ENCODE measurements around the gene CD83.

CD83 gene

DNA sequence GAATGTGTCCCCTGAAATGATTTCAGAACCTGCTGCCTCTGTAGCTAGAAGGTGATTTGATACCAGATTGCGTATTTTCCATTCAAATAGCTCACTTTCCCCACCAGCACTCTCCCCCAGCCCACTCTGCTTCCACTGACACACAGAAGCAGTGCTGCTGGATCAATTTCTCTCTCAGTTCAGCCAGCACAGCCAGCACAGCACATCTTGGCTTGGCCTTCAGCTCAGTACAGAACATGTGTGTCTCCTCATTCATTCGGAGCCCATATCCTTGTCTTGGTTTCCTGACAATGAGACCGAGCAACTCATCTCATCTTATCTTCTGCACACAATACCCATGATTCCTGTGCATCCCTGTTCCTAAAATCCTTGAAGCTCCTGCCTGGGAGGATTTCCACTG lies 33.8 kb upstream of the CD83 start:
- no peak for DNase-seq (ENCODE audit: low read depth)
- no peak overlapping the region for H3K4me3 ChIP-seq (ENCODE audit: low read depth, low read length)
- no peak for TF ChIP-seq CTCF (IDR thresholded peaks at IDR 0.05; ENCODE audit: insufficient read depth, low read depth, low read length, missing control alignments)

GRCh38 chr6:14084388-14084787 lies 33.2 kb upstream of the CD83 start:
- no peak overlapping the region for H3K4me3 ChIP-seq (ENCODE audit: low read depth, low read length)
- no peak for TF ChIP-seq CTCF (IDR thresholded peaks at IDR 0.05; ENCODE audit: insufficient read depth, low read depth, low read length, missing control alignments)
- DNase-seq (ENCODE audit: low read depth): no peak

- H3K4me3 ChIP-seq (ENCODE audit: low read depth, low read length): no peak overlapping the region
- TF ChIP-seq CTCF (IDR thresholded peaks at IDR 0.05; ENCODE audit: insufficient read depth, low read depth, low read length, missing control alignments): no peak
- DNase-seq (ENCODE audit: low read depth): no peak
These were observed 32.3 kb upstream of the CD83 start for GRCh38 chr6:14085176-14085787.

DNA sequence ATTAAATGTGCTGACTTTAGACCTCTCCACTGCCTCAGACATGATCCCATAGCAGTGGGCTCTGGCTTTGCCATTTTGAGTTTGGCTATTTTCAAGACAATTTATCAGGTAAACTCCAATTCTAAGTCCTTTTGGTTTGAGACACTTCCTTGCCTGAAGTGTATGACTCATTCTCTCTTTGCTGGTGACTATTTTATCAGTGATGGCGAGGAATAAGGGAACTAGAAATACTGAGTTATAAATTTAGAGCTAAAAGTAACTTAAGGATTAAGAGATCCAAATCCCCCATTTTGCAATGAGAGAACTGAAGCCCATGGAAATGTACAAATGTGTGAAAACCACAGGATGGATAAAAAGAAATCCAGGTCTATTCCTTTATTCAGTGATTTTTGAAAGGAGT lies 30.9 kb upstream of the CD83 start:
- DNase-seq (ENCODE audit: low read depth): no peak
- TF ChIP-seq CTCF (IDR thresholded peaks at IDR 0.05; ENCODE audit: insufficient read depth, low read depth, low read length, missing control alignments): no peak
- no peak overlapping the region for H3K4me3 ChIP-seq (ENCODE audit: low read depth, low read length)

GRCh38 chr6:14088600-14089192 lies 28.9 kb upstream of the CD83 start:
- no peak for TF ChIP-seq CTCF (IDR thresholded peaks at IDR 0.05; ENCODE audit: insufficient read depth, low read depth, low read length, missing control alignments)
- DNase-seq (ENCODE audit: low read depth): no peak
- H3K4me3 ChIP-seq (ENCODE audit: low read depth, low read length): no peak overlapping the region

- no peak overlapping the region for H3K4me3 ChIP-seq (ENCODE audit: low read depth, low read length)
- peak; percentile 42 for DNase-seq (ENCODE audit: low read depth)
- TF ChIP-seq CTCF (IDR thresholded peaks at IDR 0.05; ENCODE audit: insufficient read depth, low read depth, low read length, missing control alignments): no peak
These were observed 28.3 kb upstream of the CD83 start for GRCh38 chr6:14089224-14089623.

Data from GM12865 (cell line).